SK-N-SH (cell line): ENCODE measurements around the gene STX18.

ENCODE experiments used
- EP300 ChIP-seq, 2 experiments: IDR thresholded peaks; 2 replicates each; pipeline versions ENCODE4 v1.4.0 to v1.6.1; 2012; ENCODE audit warnings: borderline replicate concordance in 1 of 2, low read depth in 1 of 2, low read length in 1 of 2
- FOSL2 ChIP-seq: IDR thresholded peaks from 2 replicates; pipeline ENCODE4 v1.4.0; 2012; ENCODE audit warnings: low read depth, mild to moderate bottlenecking, moderate library complexity, borderline replicate concordance
- IRF3 ChIP-seq: fragments of 150-350 bp; IDR thresholded peaks from 2 replicates; pipeline ENCODE4 v1.6.1; 2016; ENCODE audit warnings: mild to moderate bottlenecking, low read depth, low read length
- POLR2AphosphoS5 ChIP-seq: IDR thresholded peaks from 2 replicates; pipeline ENCODE4 v1.6.1; 2012; ENCODE audit warnings: low read depth, low read length
- RXRA ChIP-seq: IDR thresholded peaks from 2 replicates; pipeline ENCODE4 v1.4.0; 2012; ENCODE audit warnings: low read depth, mild to moderate bottlenecking, borderline replicate concordance
- TF ChIP-seq, protein P1 (sequence below): fragments of 200-600 bp; sonication (generic); IDR thresholded peaks from 2 replicates; pipeline ENCODE4 v1.6.1; 2017; ENCODE audit warnings: antibody characterized with exemption, mild to moderate bottlenecking, moderate library complexity
- TF ChIP-seq, protein P2 (sequence below): IDR thresholded peaks from 2 replicates; pipeline ENCODE4 v1.6.1; 2012; ENCODE audit warnings: mild to moderate bottlenecking, low read depth, low read length, moderate library complexity
- TF ChIP-seq, protein P3 (sequence below): fragments of 150-350 bp; IDR thresholded peaks from 2 replicates; pipeline ENCODE4 v1.6.1; 2017; ENCODE audit warnings: antibody characterized with exemption, low read length, low read depth, borderline replicate concordance
- TF ChIP-seq, protein P4 (sequence below): IDR thresholded peaks from 2 replicates; pipeline ENCODE4 v1.4.0; 2012; ENCODE audit warnings: low read depth, borderline replicate concordance

- TF ChIP-seq IRF3 = no peak
- TF ChIP-seq FOSL2 = no peak
- TF ChIP-seq POLR2AphosphoS5 = no peak
- TF ChIP-seq, protein P1, sequence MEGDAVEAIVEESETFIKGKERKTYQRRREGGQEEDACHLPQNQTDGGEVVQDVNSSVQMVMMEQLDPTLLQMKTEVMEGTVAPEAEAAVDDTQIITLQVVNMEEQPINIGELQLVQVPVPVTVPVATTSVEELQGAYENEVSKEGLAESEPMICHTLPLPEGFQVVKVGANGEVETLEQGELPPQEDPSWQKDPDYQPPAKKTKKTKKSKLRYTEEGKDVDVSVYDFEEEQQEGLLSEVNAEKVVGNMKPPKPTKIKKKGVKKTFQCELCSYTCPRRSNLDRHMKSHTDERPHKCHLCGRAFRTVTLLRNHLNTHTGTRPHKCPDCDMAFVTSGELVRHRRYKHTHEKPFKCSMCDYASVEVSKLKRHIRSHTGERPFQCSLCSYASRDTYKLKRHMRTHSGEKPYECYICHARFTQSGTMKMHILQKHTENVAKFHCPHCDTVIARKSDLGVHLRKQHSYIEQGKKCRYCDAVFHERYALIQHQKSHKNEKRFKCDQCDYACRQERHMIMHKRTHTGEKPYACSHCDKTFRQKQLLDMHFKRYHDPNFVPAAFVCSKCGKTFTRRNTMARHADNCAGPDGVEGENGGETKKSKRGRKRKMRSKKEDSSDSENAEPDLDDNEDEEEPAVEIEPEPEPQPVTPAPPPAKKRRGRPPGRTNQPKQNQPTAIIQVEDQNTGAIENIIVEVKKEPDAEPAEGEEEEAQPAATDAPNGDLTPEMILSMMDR = no peak
- TF ChIP-seq EP300 (IDR thresholded peaks at IDR 0.05; ENCODE audit: borderline replicate concordance in 1 of 2, low read depth in 1 of 2, low read length in 1 of 2) = no peak
- TF ChIP-seq, protein P2, sequence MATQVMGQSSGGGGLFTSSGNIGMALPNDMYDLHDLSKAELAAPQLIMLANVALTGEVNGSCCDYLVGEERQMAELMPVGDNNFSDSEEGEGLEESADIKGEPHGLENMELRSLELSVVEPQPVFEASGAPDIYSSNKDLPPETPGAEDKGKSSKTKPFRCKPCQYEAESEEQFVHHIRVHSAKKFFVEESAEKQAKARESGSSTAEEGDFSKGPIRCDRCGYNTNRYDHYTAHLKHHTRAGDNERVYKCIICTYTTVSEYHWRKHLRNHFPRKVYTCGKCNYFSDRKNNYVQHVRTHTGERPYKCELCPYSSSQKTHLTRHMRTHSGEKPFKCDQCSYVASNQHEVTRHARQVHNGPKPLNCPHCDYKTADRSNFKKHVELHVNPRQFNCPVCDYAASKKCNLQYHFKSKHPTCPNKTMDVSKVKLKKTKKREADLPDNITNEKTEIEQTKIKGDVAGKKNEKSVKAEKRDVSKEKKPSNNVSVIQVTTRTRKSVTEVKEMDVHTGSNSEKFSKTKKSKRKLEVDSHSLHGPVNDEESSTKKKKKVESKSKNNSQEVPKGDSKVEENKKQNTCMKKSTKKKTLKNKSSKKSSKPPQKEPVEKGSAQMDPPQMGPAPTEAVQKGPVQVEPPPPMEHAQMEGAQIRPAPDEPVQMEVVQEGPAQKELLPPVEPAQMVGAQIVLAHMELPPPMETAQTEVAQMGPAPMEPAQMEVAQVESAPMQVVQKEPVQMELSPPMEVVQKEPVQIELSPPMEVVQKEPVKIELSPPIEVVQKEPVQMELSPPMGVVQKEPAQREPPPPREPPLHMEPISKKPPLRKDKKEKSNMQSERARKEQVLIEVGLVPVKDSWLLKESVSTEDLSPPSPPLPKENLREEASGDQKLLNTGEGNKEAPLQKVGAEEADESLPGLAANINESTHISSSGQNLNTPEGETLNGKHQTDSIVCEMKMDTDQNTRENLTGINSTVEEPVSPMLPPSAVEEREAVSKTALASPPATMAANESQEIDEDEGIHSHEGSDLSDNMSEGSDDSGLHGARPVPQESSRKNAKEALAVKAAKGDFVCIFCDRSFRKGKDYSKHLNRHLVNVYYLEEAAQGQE = no peak
- TF ChIP-seq, protein P3, sequence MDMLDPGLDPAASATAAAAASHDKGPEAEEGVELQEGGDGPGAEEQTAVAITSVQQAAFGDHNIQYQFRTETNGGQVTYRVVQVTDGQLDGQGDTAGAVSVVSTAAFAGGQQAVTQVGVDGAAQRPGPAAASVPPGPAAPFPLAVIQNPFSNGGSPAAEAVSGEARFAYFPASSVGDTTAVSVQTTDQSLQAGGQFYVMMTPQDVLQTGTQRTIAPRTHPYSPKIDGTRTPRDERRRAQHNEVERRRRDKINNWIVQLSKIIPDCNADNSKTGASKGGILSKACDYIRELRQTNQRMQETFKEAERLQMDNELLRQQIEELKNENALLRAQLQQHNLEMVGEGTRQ = no peak
- TF ChIP-seq RXRA = no peak
- TF ChIP-seq, protein P4, sequence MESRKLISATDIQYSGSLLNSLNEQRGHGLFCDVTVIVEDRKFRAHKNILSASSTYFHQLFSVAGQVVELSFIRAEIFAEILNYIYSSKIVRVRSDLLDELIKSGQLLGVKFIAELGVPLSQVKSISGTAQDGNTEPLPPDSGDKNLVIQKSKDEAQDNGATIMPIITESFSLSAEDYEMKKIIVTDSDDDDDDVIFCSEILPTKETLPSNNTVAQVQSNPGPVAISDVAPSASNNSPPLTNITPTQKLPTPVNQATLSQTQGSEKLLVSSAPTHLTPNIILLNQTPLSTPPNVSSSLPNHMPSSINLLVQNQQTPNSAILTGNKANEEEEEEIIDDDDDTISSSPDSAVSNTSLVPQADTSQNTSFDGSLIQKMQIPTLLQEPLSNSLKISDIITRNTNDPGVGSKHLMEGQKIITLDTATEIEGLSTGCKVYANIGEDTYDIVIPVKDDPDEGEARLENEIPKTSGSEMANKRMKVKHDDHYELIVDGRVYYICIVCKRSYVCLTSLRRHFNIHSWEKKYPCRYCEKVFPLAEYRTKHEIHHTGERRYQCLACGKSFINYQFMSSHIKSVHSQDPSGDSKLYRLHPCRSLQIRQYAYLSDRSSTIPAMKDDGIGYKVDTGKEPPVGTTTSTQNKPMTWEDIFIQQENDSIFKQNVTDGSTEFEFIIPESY = no peak
These were observed 78.9 kb downstream of the STX18 start for GRCh38 chr4:4462970-4463369.
